DOHH2 (cell line): ENCODE measurements around the gene GSAP.

ENCODE experiments used
- EZH2phosphoT487 ChIP-seq: fragments of 200-600 bp; sonication (generic); IDR thresholded peaks from 2 replicates; pipeline ENCODE4 v1.6.1; 2017; ENCODE audit warnings: borderline replicate concordance, mild to moderate bottlenecking, antibody characterized with exemption, low read length, moderate library complexity, mixed read lengths
- TF ChIP-seq, protein P1 (sequence below): fragments of 200-600 bp; sonication (generic); IDR thresholded peaks from one replicate; pipeline ENCODE4 v1.5.1; 2014; ENCODE audit warnings: antibody characterized with exemption, mild to moderate bottlenecking, low read depth, low read length; ENCODE audit not compliant: poor library complexity, severe bottlenecking

GRCh38 chr7:77416621-77417371, 647 bp upstream of the GSAP start:
- TF ChIP-seq, protein P1, sequence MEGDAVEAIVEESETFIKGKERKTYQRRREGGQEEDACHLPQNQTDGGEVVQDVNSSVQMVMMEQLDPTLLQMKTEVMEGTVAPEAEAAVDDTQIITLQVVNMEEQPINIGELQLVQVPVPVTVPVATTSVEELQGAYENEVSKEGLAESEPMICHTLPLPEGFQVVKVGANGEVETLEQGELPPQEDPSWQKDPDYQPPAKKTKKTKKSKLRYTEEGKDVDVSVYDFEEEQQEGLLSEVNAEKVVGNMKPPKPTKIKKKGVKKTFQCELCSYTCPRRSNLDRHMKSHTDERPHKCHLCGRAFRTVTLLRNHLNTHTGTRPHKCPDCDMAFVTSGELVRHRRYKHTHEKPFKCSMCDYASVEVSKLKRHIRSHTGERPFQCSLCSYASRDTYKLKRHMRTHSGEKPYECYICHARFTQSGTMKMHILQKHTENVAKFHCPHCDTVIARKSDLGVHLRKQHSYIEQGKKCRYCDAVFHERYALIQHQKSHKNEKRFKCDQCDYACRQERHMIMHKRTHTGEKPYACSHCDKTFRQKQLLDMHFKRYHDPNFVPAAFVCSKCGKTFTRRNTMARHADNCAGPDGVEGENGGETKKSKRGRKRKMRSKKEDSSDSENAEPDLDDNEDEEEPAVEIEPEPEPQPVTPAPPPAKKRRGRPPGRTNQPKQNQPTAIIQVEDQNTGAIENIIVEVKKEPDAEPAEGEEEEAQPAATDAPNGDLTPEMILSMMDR: no peak
- 0 out of 2 replicates have a peak, but pooled peaks have one; percentile 52 for TF ChIP-seq EZH2phosphoT487
